Muscle layer of duodenum (tissue), 2 donors: ENCODE data around the gene TECPR1.
"Not testable (repeated sequence)": the region's sequence is repeated elsewhere in the genome, so short reads cannot be mapped to it uniquely, and the experiment has no call there.

ENCODE experiments used
- H3K27ac ChIP-seq: one replicate; pipeline ENCODE4 v1.7.0; 2013; ENCODE audit warnings: mild to moderate bottlenecking, low read length
- H3K27me3 ChIP-seq: one replicate; pipeline ENCODE4 v1.7.0; 2013; ENCODE audit warnings: low read depth, mild to moderate bottlenecking, control low read depth, low read length
- H3K36me3 ChIP-seq, 2 donors: one replicate each; pipeline ENCODE4 v1.7.0; 2013; ENCODE audit warnings: low read length in 2 of 2, control low read depth in 1 of 2, mild to moderate bottlenecking in 1 of 2; ENCODE audit not compliant: insufficient read depth in 2 of 2, control insufficient read depth in 1 of 2
- H3K4me1 ChIP-seq, 2 donors: one replicate each; pipeline ENCODE4 v1.7.0; 2013; ENCODE audit warnings: low read length in 2 of 2, mild to moderate bottlenecking in 2 of 2, control low read depth in 1 of 2, moderate library complexity in 1 of 2; ENCODE audit not compliant: insufficient read depth in 2 of 2, control insufficient read depth in 1 of 2
- H3K4me3 ChIP-seq, 2 donors: one replicate each; pipeline ENCODE4 v1.7.0; 2013; ENCODE audit warnings: low read length in 2 of 2, low read depth in 1 of 2, mild to moderate bottlenecking in 1 of 2
- H3K9me3 ChIP-seq, 2 donors: one replicate each; pipeline ENCODE4 v1.7.0; 2013; ENCODE audit warnings: low read length in 2 of 2, control low read depth in 1 of 2, mild to moderate bottlenecking in 1 of 2; ENCODE audit not compliant: control insufficient read depth in 1 of 2
- donor health status: healthy.

The TECPR1 gene

DNA sequence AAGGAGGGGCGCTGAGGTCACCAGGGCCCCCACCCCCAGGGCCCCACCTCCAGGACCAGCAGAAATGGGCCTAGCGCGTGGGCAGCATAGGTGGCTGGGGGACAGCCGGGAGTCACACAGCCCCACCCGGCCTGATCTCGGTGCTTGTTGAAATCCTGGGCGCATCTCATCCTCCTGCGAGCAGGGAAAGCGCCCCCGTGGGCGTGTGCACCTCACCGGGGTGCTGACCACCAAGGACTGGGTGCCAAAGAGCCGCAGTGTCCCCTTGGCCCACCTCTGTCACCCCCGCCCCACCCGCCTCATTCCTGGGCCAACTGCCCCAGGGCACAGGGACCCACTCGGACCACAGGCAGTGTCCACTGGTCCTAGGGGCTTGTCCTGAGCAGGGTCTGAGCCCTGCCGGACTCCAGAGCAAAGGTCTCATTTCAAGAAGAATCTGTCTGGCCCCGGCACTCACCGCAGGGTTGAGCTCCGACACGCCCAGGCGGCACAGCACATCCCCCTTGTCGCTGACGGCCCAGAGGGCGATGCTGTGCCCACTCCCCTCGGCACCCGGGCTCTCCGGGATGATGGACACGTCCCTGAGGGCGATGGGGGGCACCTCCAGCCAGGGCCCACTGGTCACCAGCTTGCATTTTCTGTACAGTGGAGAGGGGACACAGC lies 29.4 kb downstream of the TECPR1 start:
- H3K9me3 ChIP-seq = no peaks in the 10 kb centered on the region
- no peaks in the 10 kb centered on the region for H3K27me3 ChIP-seq
- peaks cover 3 to 34% of the 10 kb centered on the region in 2 donors for H3K36me3 ChIP-seq
- no peak overlapping the region for H3K4me3 ChIP-seq
- H3K4me1 ChIP-seq = no peaks in the 10 kb centered on the region
- no peak overlapping the region for H3K27ac ChIP-seq

DNA sequence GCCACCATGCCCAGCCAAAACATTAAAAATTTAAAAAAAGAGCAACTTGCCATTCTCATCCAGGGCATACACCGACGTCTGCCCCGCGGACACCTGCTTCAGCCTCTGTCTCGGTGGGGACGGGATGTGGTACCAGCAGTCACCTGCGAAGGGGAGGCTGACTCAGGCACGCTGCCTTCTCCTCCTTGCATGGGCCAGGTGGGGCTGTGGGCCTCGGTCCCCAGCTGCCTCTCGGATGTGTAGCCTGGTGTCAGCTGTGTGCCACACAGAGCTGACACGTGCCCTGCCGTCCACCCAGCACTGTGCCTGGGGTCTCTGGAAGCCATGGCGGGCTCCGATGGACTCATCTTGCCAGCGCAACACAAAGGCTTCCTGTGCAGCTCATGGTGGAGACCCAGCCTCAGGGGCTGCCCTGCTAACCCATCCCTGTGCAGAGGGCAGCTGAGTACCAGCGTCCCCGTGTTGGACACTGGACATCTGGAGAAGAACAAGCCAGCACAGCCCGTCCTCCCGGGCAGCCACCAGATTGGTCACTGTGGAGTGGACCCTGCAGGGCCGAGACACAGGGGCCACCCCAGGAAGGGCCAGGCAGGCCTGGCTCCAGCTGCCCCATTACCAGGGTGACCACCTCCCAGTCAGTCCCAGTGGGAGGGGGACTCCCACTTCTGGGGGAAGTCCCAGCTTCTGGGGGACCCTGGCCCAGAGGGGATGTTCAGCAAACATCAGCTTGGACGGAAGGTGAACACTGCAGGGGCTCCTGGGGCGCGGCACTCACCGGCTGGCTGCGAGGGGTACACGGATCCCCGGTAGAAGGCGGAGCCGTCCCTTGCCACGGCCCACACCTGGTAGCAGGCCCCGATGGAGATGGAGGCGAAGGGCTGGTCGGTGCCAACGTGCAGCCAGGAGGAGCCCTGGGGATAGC lies 30.2 kb downstream of the TECPR1 start:
- Histone ChIP-seq H3K27me3 (no peaks in the 10 kb centered on the region), H3K36me3 (peaks cover 3 to 37% of the 10 kb centered on the region in 2 donors), H3K9me3 (no peaks in the 10 kb centered on the region), H3K27ac (no peak overlapping the region), H3K4me3 (no peak overlapping the region), H3K4me1 (no peaks in the 10 kb centered on the region)

DNA sequence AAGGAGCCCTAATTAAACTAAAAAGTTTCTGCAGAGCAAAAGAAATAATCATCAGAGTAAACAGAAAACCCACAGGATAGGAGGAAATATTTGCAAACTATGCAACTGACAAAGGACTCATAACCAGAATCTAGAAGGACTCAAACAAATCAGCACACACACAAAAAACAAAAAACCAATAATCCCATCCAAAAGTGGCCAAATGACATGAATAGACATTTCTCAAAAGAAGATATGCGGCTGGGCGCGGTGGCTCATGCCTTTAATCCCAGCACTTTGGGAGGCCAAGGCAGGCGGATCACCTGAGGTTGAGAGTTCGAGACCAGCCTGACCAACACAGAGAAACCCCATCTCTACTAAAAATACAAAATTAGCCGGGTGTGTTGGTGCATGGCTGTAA lies 32.6 kb downstream of the TECPR1 start:
- H3K4me3 ChIP-seq, H3K9me3 ChIP-seq, H3K27ac ChIP-seq, H3K4me1 ChIP-seq, H3K27me3 ChIP-seq: not testable (repeated sequence)
- H3K36me3 ChIP-seq = peaks cover 0 to 35% of the 10 kb centered on the region in 2 donors

DNA sequence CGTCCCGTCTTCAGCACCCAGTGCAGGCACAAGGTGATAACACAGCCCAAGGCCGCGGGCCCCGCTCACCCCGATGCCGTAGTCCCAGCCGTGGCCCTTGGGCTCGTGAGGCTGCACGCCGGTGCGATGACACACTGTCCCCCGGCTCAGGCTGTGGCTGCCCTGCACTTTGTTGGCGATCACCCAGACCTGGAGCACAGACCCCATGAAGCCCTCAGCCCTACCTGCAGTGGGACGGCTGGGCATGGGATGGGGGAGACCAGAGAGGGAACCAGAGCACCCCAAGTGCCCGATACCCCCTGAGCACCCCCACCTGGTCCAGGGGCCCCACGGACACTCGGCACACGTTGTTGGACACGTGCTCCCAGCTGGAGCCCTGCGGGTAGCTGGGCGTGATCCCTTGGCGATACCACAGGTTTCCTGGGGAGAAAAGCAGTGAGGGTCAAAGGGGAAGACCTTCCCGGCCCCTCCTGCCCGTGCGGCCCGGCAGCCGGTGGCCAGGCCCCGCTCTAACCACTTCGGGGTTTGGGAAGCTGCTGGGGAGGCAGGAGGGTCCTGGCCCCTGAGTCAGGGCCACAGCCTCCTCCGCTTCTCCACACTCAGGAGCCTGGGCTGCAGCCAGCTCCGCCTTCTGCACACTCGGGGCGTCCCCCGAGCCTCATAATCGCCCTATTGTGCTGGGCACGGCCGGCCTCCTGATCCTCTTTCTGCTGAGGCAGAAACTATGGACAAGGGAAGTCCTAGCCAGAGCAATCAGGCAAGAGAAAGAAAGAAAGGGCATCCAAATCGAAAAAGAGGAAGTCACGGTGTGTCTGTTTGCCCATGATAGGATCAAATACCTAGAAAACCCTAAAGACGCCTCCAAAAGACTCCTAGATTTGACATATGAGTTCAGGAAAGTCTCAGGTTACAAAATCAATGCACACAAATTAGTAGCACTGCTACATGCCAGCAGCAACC lies 34.1 kb downstream of the TECPR1 start:
- H3K27ac ChIP-seq = no peak overlapping the region
- H3K27me3 ChIP-seq = no peaks in the 10 kb centered on the region
- no peaks in the 10 kb centered on the region for H3K4me1 ChIP-seq
- H3K9me3 ChIP-seq = no peaks in the 10 kb centered on the region
- no peak overlapping the region for H3K4me3 ChIP-seq
- peaks cover 0 to 31% of the 10 kb centered on the region in 2 donors for H3K36me3 ChIP-seq

DNA sequence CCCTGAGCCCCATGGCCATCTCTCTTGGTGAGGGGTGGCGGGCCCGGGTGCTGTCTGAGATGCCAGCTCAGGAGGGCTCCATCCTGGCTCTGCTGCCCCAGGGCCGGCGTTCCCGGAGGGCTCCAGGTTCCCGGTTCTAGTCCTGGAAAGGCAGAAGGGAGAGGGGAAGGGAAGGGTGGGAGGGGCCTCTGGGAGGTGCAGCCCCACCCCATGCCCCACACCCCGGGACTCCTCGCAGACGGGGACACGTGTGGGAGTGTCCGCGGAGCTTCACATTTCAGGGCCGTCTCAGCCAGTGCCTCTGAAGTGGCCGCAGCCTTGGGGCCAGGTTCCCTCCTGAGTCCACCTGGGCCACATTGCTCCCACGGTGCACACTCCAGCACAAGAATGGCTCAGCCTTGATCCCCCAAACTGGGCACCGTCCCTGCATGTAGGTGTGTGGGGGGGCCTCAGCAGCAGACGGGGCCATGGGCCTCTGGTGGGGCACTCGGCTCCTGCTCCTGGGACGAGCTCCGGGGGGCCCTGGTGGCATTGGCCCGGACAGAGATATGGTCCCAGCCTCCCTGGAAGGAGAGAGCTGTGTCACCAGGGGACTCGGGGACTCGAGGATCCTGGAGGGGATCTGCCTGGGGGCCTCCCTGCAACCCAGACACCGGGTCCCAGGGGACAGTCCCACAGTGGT lies 35.0 kb downstream of the TECPR1 start:
- no peak overlapping the region for H3K4me3 ChIP-seq
- H3K27me3 ChIP-seq = no peaks in the 10 kb centered on the region
- no peaks in the 10 kb centered on the region for H3K9me3 ChIP-seq
- no peak overlapping the region for H3K27ac ChIP-seq
- no peaks in the 10 kb centered on the region for H3K4me1 ChIP-seq
- peaks cover 0 to 23% of the 10 kb centered on the region in 2 donors for H3K36me3 ChIP-seq

DNA sequence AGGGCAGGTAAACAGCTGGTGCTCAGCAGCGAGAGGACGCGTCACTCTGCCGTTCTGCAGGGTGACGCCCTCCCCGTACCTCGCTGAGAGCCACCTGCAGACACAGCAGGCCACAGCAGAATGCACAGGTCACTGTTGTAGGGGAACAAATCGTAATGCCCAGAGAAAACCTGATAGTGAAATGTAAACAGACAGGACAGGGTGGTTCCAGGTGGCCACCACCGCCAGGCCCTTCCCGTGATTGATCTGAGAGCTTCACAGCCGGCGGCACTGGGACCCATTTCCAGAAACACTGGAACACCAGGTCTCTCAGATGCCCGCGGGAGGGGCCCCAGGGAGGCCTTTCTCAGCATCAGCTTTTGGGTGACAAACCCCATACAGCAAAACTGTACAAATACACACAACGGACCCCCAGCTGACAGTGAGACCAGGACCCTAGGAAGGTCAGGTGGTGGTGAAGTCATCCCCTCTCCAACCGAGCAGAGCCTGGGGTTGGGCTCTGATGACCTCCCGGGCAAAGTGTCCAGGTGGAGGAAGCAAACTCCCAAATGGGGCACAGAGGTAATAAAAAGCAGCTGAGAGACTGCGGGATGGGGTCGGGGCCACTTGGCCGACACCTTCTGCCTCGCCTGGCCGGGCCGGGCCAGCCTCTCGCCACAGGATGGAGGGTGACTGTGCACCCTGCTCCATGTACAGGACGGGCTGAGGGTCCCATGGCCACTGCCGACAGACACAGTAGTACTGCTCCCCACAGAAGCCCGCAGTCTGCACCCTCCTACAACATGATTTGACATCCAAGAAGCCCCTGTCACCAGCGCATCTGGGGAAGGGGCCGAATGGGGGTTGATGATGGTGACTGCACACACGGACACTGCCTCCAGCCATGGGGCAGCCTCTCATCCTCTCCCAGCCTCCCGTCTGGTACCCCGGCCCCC lies 36.2 kb downstream of the TECPR1 start:
- Histone ChIP-seq H3K36me3 (peaks cover 0 to 14% of the 10 kb centered on the region in 2 donors), H3K27ac (no peak overlapping the region), H3K27me3 (no peaks in the 10 kb centered on the region), H3K9me3 (no peaks in the 10 kb centered on the region), H3K4me1 (no peaks in the 10 kb centered on the region), H3K4me3 (no peak overlapping the region)

DNA sequence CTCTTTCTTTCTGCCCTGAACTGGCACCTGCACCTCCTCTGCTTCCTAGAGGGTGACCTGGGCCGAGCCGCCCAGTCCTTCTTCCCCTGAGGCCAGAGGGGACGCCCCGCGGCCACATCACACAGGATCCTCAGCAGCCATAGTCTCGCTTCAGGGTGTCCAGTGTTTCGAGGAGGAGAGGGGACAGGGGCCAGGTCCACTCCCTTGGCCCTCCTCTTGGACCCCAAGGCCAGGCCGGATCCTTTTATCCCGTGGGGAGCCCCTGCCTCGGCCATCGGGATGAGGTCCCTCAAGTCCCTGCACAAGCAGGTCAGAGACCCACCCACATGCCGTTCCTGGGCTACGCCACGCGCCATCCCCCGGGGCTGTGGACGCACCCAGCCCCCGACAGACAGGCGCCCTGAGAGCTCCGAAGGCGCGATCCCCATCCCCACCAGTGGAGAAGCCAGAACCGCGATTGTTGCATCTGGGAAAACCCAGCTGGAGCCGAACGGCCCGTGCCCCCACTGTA lies 37.2 kb downstream of the TECPR1 start:
- Histone ChIP-seq H3K27me3 (no peaks in the 10 kb centered on the region), H3K4me3 (no peak overlapping the region), H3K36me3 (peaks cover 0 to 14% of the 10 kb centered on the region in 2 donors), H3K9me3 (no peaks in the 10 kb centered on the region), H3K4me1 (no peaks in the 10 kb centered on the region), H3K27ac (no peak overlapping the region)

DNA sequence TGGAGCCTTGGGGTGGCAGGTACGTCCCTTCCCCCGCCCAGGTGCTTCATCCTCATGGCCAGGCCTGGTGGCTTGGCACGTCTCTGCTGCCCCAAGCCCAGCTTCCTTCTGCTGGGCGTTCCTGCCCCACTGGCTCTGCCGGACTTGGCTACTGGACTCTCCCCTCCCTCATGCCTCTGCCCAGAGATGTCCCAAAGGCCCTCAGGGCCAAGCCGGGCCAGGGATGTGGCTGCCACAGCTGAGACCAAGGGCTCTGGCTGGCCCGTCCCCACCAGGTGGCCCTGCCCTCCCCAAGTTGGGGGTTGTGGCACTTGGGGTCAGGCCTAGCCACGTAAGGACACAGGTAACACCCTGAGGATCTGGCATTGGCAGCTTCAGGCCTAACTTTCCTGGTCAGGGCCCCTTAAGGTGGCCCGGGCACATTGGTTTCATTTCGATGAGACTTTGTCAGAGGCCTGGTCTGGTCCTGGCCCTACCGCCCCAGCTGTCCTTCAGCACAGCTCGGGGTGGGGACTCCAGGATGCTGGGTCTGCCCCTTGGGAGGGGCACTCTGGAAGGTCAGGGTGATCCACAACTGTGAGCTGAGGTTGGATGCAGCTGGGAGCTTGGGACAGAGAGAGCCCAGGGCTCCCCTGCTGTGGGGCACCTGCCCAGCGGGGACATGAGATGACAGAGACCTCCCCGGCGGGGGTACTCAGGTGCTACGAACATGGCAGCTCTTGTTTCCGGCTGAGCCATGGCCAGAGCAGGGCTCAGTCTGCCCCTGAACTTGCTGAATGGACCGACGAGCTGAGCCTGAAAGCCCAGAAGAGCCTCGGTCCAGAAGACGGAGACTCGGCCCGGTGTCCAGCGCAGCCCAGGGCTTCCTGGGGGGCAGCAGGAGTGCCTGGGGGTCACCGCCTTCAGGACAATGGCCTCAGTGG lies 37.9 kb downstream of the TECPR1 start:
- Histone ChIP-seq H3K27me3 (no peaks in the 10 kb centered on the region), H3K36me3 (peaks cover 0 to 14% of the 10 kb centered on the region in 2 donors), H3K27ac (no peak overlapping the region), H3K4me1 (no peaks in the 10 kb centered on the region), H3K4me3 (no peak overlapping the region), H3K9me3 (no peaks in the 10 kb centered on the region)

DNA sequence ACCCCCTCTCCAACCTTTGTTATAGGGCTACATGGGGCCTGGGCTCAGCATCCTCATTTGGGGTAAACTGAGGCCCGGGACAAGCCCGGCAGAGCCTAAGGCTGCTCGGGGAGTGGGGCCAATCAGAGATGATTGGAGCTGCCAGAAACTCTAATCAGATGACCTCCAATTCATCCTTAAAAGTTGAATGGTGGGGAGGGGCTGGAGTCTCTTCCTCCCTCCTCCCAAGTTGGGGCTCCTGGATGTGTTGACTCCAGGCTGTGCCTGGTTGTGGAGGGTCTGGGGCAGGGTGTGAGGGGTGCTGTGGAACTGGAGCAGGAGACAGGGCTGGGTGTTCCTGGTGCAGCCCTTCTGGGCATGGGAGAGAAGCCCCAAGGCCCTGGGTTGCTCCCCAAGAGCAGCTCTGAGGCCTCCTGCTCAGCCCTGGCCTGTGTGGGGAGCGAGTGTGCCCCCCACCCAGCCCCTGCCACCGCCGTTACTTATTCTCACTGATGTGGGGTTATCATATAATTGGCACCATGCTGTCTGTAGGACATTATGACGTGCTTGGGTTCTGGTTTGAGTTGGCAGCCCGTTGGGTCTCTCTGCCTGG lies 38.6 kb downstream of the TECPR1 start:
- Histone ChIP-seq H3K36me3 (peaks cover 0 to 14% of the 10 kb centered on the region in 2 donors), H3K4me1 (no peaks in the 10 kb centered on the region), H3K27me3 (no peaks in the 10 kb centered on the region), H3K9me3 (no peaks in the 10 kb centered on the region), H3K27ac (no peak overlapping the region), H3K4me3 (no peak overlapping the region)
